ENCODE data around the gene CLEC4A. TPM values are rescaled to one million over a fixed set of nuclear protein-coding genes. Genes with fewer than 3 reads are reported as not detected.

Gene CLEC4A
- total and polyA plus RNA-seq, 2 of the 8 experiments (the other 6 are each of a cell fraction or from before 2014, with no cell fraction given): 0.41 to 0.44 TPM

DNA sequence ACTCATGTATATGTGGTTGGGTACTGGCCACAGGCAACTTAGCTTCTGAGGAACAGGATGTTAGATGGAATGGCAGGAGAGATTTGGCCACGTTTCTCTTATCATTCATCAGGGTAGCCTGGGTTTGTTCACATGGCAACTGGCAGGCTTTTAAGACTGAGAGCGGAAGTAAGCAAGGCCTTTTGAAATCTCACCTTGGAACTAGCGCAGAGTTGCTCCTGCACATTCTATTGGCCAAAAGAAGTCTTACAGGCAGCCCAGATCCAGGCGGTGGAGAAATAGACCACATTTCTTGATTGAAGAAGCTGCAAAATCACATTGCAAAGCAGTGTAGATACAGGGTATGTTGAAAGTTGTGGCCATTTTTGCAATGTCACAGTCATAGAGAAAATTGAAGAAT lies 3.7 kb downstream of the CLEC4A start:
- Histone ChIP-seq H4K20me1 (replicated peaks in 1 of 2; ENCODE audit: control insufficient read depth in 1 of 2, insufficient read depth in 2 of 2, low read length in 2 of 2) (no peaks in the 10 kb centered on the region), H3K36me3 (ENCODE audit: control insufficient read depth in 2 of 4, insufficient read depth in 4 of 4, low read length in 3 of 4) (no peaks in the 10 kb centered on the region), H3K27ac (ENCODE audit: low read depth, low read length) (no peak overlapping the region), H3K23me2 (ENCODE audit: low read depth, low read length) (no peaks in the 10 kb centered on the region; the same call in 1 of the 2 replicates), H2BK120ac (replicated peaks; ENCODE audit: low read depth, low read length) (no peak overlapping the region), H4K8ac (ENCODE audit: extremely low read depth, insufficient read depth, low read length) (no peak overlapping the region), H3K23ac (ENCODE audit: insufficient read length) (no peak overlapping the region), H3K4ac (replicated peaks; ENCODE audit: insufficient read length, low read depth, low read length) (no peak overlapping the region), H3K9me3 (ENCODE audit: insufficient read depth in 2 of 2, low read depth in 1 of 2, low read length in 1 of 2) (no peaks in the 10 kb centered on the region), H3K27me3 (replicated peaks in 1 of 4; ENCODE audit: control insufficient read depth in 3 of 4, extremely low read depth in 1 of 4, insufficient read depth in 3 of 4, low read length in 3 of 4) (no peaks in the 10 kb centered on the region), H2BK20ac (ENCODE audit: low read length) (no peak overlapping the region), H3K79me2 (ENCODE audit: control insufficient read depth in 1 of 2, insufficient read depth in 2 of 2, low read length in 2 of 2) (no peaks in the 10 kb centered on the region), H3K18ac (ENCODE audit: extremely low read depth, low read length) (no peak overlapping the region), H2BK15ac (ENCODE audit: low read length) (no peak overlapping the region), H3K79me1 (ENCODE audit: low read depth, low read length) (no peaks in the 10 kb centered on the region), H3K9ac (replicated peaks in 1 of 4; ENCODE audit: extremely low read depth in 1 of 4, low read depth in 3 of 4, low read length in 3 of 4) (no peak overlapping the region), H4K91ac (replicated peaks; ENCODE audit: insufficient read length, low read length) (no peak overlapping the region), H2AK5ac (ENCODE audit: low read depth, low read length) (no peak overlapping the region), H4K5ac (ENCODE audit: insufficient read length, low read depth, low read length) (no peak overlapping the region), H2BK5ac (ENCODE audit: low read depth, low read length) (no peak overlapping the region), H3K56ac (replicated peaks; ENCODE audit: insufficient read length, low read depth, low read length) (no peak overlapping the region), H3K4me2 (ENCODE audit: insufficient read depth in 1 of 2, low read depth in 2 of 2, low read length in 2 of 2) (no peak overlapping the region), H2AFZ (ENCODE audit: low read length) (no peak overlapping the region), H2BK12ac (ENCODE audit: low read depth, low read length) (no peak overlapping the region), H3K4me1 (replicated peaks in 1 of 4; ENCODE audit: control insufficient read depth in 3 of 4, insufficient read depth in 4 of 4, low read length in 3 of 4) (no peaks in the 10 kb centered on the region), H3K4me3 (ENCODE audit: extremely low read depth in 1 of 4, insufficient read depth in 2 of 4, low read depth in 3 of 4, low read length in 4 of 4) (no peak overlapping the region), H3K14ac (ENCODE audit: insufficient read length) (no peak overlapping the region)
- CTCF ChIA-PET (ENCODE audit: partially characterized antibody): interaction anchor here (1.3 kb wide), 1 partner anchor 18 kb away, joined by 4 read pairs; no protein-coding TSS in a partner anchor
- POLR2A ChIA-PET (ENCODE audit: partially characterized antibody): no interaction called here
- no peak for FAIRE-seq
- TF ChIP-seq SP4 (IDR thresholded peaks at IDR 0.05; ENCODE audit: low read length) (no peak), MAFK (IDR thresholded peaks at IDR 0.05; ENCODE audit: low read depth, low read length) (no peak)
- no peak for DNase-seq (ENCODE audit: low read depth in 1 of 2, low spot score in 2 of 2)
- WGBS, 2 experiments (ENCODE audit: extremely low coverage in 1 of 2, insufficient coverage in 1 of 2, insufficient read length in 1 of 2, insufficient replicate concordance in 2 of 2, low coverage in 1 of 2, low lambda C conversion rate in 2 of 2, missing lambda C conversion rate in 1 of 2): 83% methylated on average over 4 of the region's 4 CpGs; no CpG with 5 or more reads in 1 of the 2 experiments
